HuH-7.5 (cell line): ENCODE measurements around the gene PIK3R5.
"Not testable (repeated sequence)": the region's sequence is repeated elsewhere in the genome, so short reads cannot be mapped to it uniquely, and the experiment has no call there.

ENCODE experiments used
- DNase-seq: peaks from one replicate; pipeline ENCODE4 v3.0.0; 2011; ENCODE audit warnings: low spot score

PIK3R5 gene

GRCh38 chr17:8986295-8986694 is 20.8 kb upstream of the PIK3R5 start:
- DNase-seq = no peak

- DNase-seq = no peak
Measured at GRCh38 chr17:8985054-8985701, 19.7 kb upstream of the PIK3R5 start.

GRCh38 chr17:8984225-8984624 is 18.7 kb upstream of the PIK3R5 start:
- not testable (repeated sequence) for DNase-seq

- no peak for DNase-seq
Measured at GRCh38 chr17:8981443-8981842, 15.9 kb upstream of the PIK3R5 start.

- DNase-seq = no peak
Measured at GRCh38 chr17:8979715-8980114, 14.2 kb upstream of the PIK3R5 start.

- no peak for DNase-seq
Measured at GRCh38 chr17:8976638-8977037, 11.1 kb upstream of the PIK3R5 start.

GRCh38 chr17:8975091-8975725 is 9.7 kb upstream of the PIK3R5 start:
- no peak for DNase-seq

- no peak for DNase-seq
Measured at GRCh38 chr17:8969901-8970300, 4.4 kb upstream of the PIK3R5 start.

- DNase-seq = no peak
Measured at GRCh38 chr17:8968503-8968902, 3.0 kb upstream of the PIK3R5 start.

- no peak for DNase-seq
Measured at GRCh38 chr17:8967861-8968260, 2.4 kb upstream of the PIK3R5 start.

- DNase-seq = no peak
Measured at GRCh38 chr17:8966926-8967325, 1.4 kb upstream of the PIK3R5 start.

GRCh38 chr17:8964801-8965393 is 610 bp downstream of the PIK3R5 start:
- DNase-seq = no peak

- DNase-seq = no peak
Measured at GRCh38 chr17:8963647-8964258, 1.8 kb downstream of the PIK3R5 start.

- DNase-seq = no peak
Measured at GRCh38 chr17:8963014-8963413, 2.5 kb downstream of the PIK3R5 start.

GRCh38 chr17:8961829-8962228 is 3.7 kb downstream of the PIK3R5 start:
- no peak for DNase-seq

- DNase-seq = no peak
Measured at GRCh38 chr17:8960325-8961140, 5.0 kb downstream of the PIK3R5 start.

- no peak for DNase-seq
Measured at GRCh38 chr17:8959312-8959918, 6.1 kb downstream of the PIK3R5 start.

GRCh38 chr17:8957721-8958120 is 7.8 kb downstream of the PIK3R5 start:
- no peak for DNase-seq

GRCh38 chr17:8956465-8956902 is 9.0 kb downstream of the PIK3R5 start:
- DNase-seq = no peak

GRCh38 chr17:8955021-8955959 is 10.2 kb downstream of the PIK3R5 start:
- DNase-seq = no peak

GRCh38 chr17:8954339-8954738 is 11.2 kb downstream of the PIK3R5 start:
- DNase-seq = no peak
